Fibroblast of villous mesenchyme (primary cell): ENCODE measurements around the gene CPXM1. TPM values are rescaled to one million over a fixed set of nuclear protein-coding genes. Genes with fewer than 3 reads are reported as not detected.

Experiments used
- DNase-seq: peaks from one replicate; pipeline ENCODE4 v3.0.0-alpha.2; 2010; ENCODE audit warnings: low read depth
- H3K4me3 ChIP-seq: 2 replicates; pipeline ENCODE4 v1.5.1; 2011; ENCODE audit warnings: low read depth, mild to moderate bottlenecking, low read length
- total RNA-seq: library from RNA; depleted of rRNA; stranded (reverse); fragments of >200 nt; gene quantifications from 2 replicates; pipeline ENCODE4 v1.2.3, GENCODE V29; 2012
- TF ChIP-seq, protein P1 (sequence below): IDR thresholded peaks from 2 replicates; pipeline ENCODE4 v1.5.1; 2012; ENCODE audit warnings: low read depth, mild to moderate bottlenecking, low read length; ENCODE audit not compliant: insufficient read depth

Gene CPXM1
- total RNA-seq, 1 donor, result 10.8 TPM

DNA sequence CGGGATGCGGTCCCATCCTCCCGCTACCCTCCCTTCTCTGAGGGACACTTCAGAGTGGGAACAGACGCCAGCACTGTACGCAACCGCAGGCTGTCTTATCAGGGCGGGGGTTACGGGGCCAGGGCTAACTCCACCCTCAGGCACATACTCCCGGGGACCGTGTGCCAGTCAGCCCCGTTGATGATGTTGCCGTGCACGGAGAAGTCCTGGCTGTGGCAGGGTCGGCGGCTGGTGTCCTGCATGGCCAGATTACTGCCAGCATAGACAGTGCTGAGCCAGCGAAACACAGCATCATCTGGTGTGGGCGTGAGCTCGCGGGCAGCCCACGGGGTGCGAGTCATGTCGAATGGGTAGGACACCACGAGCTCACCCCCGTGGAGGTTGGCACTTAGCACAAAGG is 5.0 kb downstream of the CPXM1 start:
- TF ChIP-seq, protein P1, sequence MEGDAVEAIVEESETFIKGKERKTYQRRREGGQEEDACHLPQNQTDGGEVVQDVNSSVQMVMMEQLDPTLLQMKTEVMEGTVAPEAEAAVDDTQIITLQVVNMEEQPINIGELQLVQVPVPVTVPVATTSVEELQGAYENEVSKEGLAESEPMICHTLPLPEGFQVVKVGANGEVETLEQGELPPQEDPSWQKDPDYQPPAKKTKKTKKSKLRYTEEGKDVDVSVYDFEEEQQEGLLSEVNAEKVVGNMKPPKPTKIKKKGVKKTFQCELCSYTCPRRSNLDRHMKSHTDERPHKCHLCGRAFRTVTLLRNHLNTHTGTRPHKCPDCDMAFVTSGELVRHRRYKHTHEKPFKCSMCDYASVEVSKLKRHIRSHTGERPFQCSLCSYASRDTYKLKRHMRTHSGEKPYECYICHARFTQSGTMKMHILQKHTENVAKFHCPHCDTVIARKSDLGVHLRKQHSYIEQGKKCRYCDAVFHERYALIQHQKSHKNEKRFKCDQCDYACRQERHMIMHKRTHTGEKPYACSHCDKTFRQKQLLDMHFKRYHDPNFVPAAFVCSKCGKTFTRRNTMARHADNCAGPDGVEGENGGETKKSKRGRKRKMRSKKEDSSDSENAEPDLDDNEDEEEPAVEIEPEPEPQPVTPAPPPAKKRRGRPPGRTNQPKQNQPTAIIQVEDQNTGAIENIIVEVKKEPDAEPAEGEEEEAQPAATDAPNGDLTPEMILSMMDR, result no peak
- H3K4me3 ChIP-seq, result no peak overlapping the region
- DNase-seq, result no peak

DNA sequence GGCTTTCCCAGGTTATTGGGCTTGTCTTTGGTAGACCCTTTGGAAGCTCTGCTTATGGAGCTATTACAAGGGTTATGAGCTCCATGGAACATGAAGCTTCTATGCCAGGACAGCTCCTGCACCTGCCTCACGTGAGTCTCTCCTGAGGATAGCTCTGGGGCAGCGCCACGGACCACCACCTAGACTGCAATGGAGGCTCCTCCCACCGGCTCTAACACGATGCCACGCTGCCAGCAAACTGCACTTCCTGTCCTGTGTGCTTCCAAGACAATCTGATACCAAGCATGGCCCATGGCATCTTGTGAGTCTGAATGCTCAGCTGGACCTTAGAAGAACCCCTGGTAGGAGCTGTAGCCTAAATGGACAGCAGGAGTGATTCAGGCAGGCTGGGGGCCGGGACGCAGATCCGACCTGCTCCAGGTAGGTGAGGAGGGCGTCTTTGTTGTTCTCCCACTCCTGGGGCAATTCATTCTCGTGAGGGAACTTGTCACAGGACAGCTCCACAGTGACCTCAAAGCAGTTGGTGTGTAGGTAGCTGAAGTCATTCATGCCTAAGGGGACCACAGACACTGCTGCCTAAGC is 5.5 kb downstream of the CPXM1 start:
- no peak for DNase-seq
- H3K4me3 ChIP-seq, result no peak overlapping the region
- TF ChIP-seq, protein P1, result no peak

DNA sequence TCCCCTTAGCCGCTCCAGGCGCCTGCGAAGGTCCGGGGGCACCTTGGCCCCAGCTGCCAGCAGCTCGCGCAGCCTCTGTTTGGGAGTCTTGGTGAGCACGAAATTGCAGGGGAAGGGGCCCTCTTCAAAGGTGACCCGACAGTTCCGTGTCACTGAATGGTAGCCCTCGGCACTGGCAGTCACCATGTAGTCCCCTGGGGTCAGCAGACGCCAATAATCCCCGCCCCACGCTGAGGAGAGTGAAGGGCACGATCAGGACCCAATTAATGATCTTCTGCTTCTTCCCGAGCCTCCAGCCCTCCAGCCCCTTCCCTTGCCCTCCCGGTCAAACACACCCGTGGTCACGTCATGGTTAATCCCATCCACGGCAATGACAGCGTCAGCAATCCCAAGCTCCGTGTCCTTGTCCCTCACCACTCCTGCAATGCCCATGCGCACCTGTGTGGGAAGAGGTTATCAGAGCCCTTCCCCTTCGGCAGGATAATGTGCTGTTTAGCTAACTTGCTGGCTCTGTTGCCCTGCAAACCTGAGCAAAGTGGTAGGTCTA is 6.2 kb downstream of the CPXM1 start:
- no peak overlapping the region for H3K4me3 ChIP-seq
- DNase-seq, result no peak
- TF ChIP-seq, protein P1, result no peak

DNA sequence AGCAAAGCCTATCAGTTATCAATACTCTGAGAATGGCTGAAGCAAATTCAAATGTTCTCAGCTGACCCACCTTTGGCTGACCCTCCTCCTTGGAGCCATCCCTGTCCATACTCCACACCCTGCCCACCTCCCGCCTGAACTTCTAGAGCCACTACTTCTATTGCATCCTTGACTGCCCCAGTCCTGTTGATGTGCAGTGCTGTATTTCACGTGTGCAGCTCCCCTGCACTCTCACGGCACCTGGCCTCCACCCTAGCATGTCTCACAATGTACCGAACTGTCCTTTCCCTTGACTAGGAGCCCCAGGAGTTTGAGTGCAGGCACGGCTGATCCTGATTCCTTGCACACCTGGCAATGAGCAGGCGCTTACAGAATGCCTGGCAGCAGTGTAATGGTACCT is 7.0 kb downstream of the CPXM1 start:
- TF ChIP-seq, protein P1, result no peak
- no peak overlapping the region for H3K4me3 ChIP-seq
- no peak for DNase-seq

DNA sequence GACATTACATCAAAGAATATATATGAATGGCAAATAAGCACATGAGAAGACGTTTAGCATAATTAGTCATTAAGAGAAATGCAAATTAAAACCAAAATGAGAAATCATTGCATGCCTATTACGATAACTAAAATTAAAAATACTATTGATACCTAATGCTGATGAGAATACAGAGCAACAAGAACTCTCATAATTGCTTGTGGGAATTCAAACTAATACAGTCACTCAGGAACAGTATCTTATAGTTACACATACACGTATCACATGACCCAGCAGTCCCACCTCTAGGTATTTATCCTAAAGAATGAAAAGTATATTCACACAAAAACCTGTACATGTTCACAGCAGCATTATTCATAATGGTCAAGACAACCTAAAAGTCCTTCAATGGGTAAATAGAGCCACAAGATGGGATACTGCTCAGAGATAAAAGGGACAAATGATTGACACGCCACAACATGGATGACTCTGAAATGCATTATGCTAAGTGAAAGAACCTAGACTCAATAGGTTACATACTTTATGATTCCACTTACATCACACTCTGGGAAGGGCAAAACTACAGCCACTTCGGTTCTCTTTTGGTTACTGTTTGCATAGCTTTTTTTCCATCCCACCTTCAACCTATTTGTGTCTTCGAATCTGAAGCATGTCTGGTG is 16.4 kb downstream of the CPXM1 start:
- H3K4me3 ChIP-seq, result no peak overlapping the region
- TF ChIP-seq, protein P1, result no peak
- DNase-seq, result no peak

DNA sequence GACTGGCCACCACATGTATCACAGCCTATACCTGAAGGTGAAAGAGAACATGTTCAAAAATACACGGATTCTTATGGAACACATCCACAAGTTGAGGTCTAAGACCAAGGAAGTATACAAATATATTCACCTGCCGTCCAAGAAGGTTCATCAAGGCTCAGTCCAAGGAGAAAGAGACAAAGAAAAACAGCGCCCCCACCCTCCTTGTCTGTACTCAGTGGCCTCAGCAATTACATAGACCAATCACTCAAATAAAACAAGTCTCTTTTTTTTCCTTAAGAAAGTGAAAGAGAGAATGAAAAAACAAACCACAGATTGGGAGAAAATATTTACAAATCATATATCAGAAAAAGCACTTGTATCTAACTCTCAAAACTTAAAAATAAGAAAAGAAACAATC is 19.5 kb downstream of the CPXM1 start:
- DNase-seq, result no peak
- H3K4me3 ChIP-seq, result no peak overlapping the region
- TF ChIP-seq, protein P1, result no peak
